Pancreas (tissue), 10 donors: ENCODE data around the gene ALDH4A1. TPM values are rescaled to one million over a fixed set of nuclear protein-coding genes. Genes with fewer than 3 reads are reported as not detected.

Experiments
- ATAC-seq, 4 donors: fragments of 200-7000 bp; cut with Tn5 transposase; one replicate each; pipeline versions ENCODE4 v1.8.0 to v1.9.1; 2020; ENCODE audit warnings: mild to moderate bottlenecking in 4 of 4, moderate library complexity in 4 of 4
- DNase-seq, 6 donors: peaks; one replicate each; pipeline ENCODE4 v3.0.0-alpha.2; 2020
- FAIRE-seq: peaks from 2 replicates; lab custom pipeline; 2012; peaks lifted over from hg19 to GRCh38; lab: Jason Lieb, UNC
- H3K27ac ChIP-seq, 4 donors: fragments of 200-600 bp; sonication (generic); 1 replicate in 3 of 4; 2 replicates in 1 of 4; pipeline versions ENCODE4 v1.5.0 to v1.8.0; 2020
- H3K27me3 ChIP-seq, 4 donors: fragments of 200-600 bp; one replicate each; pipeline ENCODE4 v1.8.0; 2021
- H3K36me3 ChIP-seq, 3 donors: fragments of 200-600 bp; sonication (generic) in 1 of 3; one replicate each; pipeline versions ENCODE4 v1.5.0 to v1.8.0; 2020 to 2021
- H3K4me1 ChIP-seq, 3 donors: fragments of 200-600 bp; one replicate each; pipeline ENCODE4 v1.8.0; 2021
- H3K4me3 ChIP-seq, 4 donors: fragments of 200-600 bp; sonication (generic) in 2 of 4; one replicate each; pipeline versions ENCODE4 v1.5.0 to v1.8.0; 2020 to 2021
- H3K9me3 ChIP-seq, 4 donors: fragments of 200-600 bp; one replicate each; pipeline ENCODE4 v1.8.0; 2021
- WGBS, 2 donors: extraction: QIAGEN DNeasy Blood & Tissue Kit; methylation state at CpG; one replicate each; pipeline ENCODE4 v1.1.7; 2013; 5-methylcytosine and 5-hydroxymethylcytosine counted together
- intact Hi-C, 3 donors: fragments of 100-400 bp; cut with DNase I; formaldehyde crosslinking; loops; one replicate each; pipeline versions ENCODE4 v1.11.1 to v1.14.2; 2022
- polyA plus RNA-seq, 2 donors: library from polyadenylated mRNA; stranded (reverse); fragments of 200-250 nt; gene quantifications; one replicate each; pipeline ENCODE4 v1.2.3, GENCODE V29; 2013
- total RNA-seq, 6 donors: library from RNA; stranded (reverse); fragmentation: NEBNext Ultra II Directional in 4 of 6; extraction: Animal tissue kit (Norgen Biotek cat#: 25700) in 4 of 6; gene quantifications; one replicate each; pipeline versions ENCODE4 v1.2.1 to v1.2.4, GENCODE V29; 2021 to 2023
- TF ChIP-seq, protein P1 (sequence below), 4 donors: fragments of 200-600 bp; sonication (generic) in 3 of 4; IDR thresholded peaks; one replicate each; pipeline versions ENCODE4 v1.5.0 to v1.8.0; 2021; ENCODE audit warnings: antibody characterized with exemption in 4 of 4
- donor health status: healthy with polysubstance abuse.
- donor health status: DM: no; HTN: no; CAD: no; lungs with moderate emphysema.
- donor health status: DM: no; HTN: no; CAD: no.
- donor health status: control.
- donor health status: control.
- donor health status: Bipolar disorder and iron deficiency.
- donor health status: DM: yes; HTN: yes; CAD: no.
- donor health status: DM: no; HTN: no; CAD: no.
- donor health status: DM: no; HTN: no; CAD: no.
- donor health status: DM: yes; HTN: yes; CAD: no.

The ALDH4A1 gene
- total and polyA plus RNA-seq, 8 donors, result 1.4 to 7.6 (median 4.4) TPM

DNA sequence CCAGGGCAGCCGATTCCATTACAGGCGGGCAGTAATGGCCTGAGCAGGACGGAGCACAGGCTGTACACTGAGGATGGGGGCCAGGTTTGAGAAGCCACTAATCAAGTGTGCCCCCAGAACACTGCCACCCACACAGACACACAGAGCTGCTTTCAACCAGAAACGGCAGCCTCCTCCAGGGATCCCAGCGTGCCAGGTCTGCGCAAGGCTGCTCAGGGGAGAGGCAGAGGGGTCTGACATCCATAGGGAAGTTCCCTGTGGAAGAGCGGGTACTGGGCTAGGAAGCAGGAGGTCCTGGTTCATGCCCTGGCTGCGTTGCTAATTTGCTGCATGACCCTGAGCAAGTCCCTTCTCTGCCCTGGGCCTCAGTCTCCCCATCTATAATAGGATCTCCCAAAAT is 26.1 kb upstream of the ALDH4A1 start:
- TF ChIP-seq, protein P1, sequence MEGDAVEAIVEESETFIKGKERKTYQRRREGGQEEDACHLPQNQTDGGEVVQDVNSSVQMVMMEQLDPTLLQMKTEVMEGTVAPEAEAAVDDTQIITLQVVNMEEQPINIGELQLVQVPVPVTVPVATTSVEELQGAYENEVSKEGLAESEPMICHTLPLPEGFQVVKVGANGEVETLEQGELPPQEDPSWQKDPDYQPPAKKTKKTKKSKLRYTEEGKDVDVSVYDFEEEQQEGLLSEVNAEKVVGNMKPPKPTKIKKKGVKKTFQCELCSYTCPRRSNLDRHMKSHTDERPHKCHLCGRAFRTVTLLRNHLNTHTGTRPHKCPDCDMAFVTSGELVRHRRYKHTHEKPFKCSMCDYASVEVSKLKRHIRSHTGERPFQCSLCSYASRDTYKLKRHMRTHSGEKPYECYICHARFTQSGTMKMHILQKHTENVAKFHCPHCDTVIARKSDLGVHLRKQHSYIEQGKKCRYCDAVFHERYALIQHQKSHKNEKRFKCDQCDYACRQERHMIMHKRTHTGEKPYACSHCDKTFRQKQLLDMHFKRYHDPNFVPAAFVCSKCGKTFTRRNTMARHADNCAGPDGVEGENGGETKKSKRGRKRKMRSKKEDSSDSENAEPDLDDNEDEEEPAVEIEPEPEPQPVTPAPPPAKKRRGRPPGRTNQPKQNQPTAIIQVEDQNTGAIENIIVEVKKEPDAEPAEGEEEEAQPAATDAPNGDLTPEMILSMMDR (IDR thresholded peaks at IDR 0.05), result no peak
- Histone ChIP-seq H3K27me3 (no peaks in the 10 kb centered on the region), H3K36me3 (no peaks in the 10 kb centered on the region), H3K27ac (peak overlapping the region in 1 of 4 donors; percentile 76), H3K4me1 (peaks cover 12 to 45% (median 21%) of the 10 kb centered on the region in 3 donors), H3K9me3 (no peaks in the 10 kb centered on the region), H3K4me3 (no peak overlapping the region)
- intact Hi-C loops, result no loop called here
- ATAC-seq (no peak), DNase-seq (no peak), FAIRE-seq (no peak)
- 69 to 70% methylated on average over 8 of the region's 8 CpGs for WGBS, 2 donors

DNA sequence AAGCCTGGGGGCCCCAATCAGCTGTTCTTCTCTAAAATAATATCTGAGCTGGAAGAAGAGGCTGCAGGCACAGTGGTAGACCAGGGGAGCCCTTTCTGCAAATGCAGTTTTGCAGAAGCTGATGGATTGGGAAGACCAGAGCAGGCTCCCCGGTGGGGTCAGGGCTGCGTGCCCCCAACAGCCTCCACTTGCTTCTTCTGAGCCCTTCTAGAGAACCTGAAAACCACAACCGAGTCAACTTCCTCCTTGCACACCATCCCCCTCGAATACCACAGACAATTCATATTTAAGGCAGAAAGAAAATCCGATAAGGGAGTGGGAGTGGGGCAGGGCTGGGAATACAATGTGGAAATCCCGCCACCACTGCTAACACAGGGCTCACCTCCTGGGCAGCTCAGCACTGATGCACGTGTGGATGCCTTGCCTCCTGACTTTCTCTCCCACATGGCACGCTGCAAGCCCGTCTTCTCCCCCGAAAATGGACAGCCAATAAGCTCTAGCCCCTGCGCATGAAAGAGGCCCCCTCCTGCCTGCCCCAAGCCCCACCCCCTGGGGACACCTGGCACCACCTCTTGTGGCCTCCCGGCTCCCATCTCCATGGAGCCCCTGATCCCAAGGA is 25.4 kb upstream of the ALDH4A1 start:
- DNase-seq, result peak in 1 of 6 donors; percentile 44

DNA sequence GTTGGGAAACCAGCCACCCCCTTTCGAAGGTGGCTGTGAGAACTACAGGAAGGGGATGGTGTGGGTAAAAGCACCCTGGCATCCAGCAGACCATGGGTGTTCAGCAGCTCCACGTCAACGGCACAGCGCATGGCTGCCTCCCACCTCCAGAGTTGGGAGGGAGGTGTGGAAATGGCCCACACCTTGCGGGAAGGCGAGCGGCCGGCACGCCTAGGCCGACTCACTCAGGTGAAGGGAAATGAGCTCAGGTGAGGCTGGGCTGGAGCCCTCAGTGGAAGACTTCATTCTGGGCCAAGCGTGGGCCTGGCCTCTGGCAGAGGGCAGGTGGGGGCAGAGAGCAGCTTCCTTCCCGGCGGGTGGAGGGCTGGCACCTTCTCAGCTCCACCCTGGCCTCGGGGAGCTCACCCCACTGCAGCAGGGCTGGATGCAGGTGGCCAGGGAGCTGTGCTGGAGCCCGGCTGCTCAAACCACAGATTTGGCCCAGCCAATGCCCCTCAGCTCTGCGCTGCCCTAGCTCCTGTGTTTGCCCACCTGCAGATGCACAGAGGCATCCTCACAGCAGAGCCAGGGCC is 24.8 kb upstream of the ALDH4A1 start:
- no peaks in the 10 kb centered on the region for H3K36me3 ChIP-seq
- TF ChIP-seq, protein P1 (IDR thresholded peaks at IDR 0.05), result no peak
- ATAC-seq (peak in 2 of 4 donors; percentile 3 to 4), DNase-seq (peak in 1 of 6 donors; percentile 69), FAIRE-seq (no peak)
- no peaks in the 10 kb centered on the region for H3K9me3 ChIP-seq
- intact Hi-C loops, result no loop called here
- peak overlapping the region in 3 of 4 donors; percentile 46 to 76 (median 69) for H3K27ac ChIP-seq
- H3K4me1 ChIP-seq, result peaks cover 20 to 46% (median 26%) of the 10 kb centered on the region in 3 donors
- 60 to 73% methylated on average over 15 to 16 of the region's 16 CpGs for WGBS, 2 donors
- no peaks in the 10 kb centered on the region for H3K27me3 ChIP-seq
- no peak overlapping the region for H3K4me3 ChIP-seq

More for the DNA sequence above, 25.4 kb upstream of the ALDH4A1 start:
- H3K27ac ChIP-seq, result peak overlapping the region in 3 of 4 donors; percentile 46 to 76 (median 69)
- H3K4me1 ChIP-seq, result peaks cover 16 to 48% (median 27%) of the 10 kb centered on the region in 3 donors
- no peaks in the 10 kb centered on the region for H3K9me3 ChIP-seq
- H3K36me3 ChIP-seq, result no peaks in the 10 kb centered on the region
- 60 to 64% methylated on average over 12 of the region's 12 CpGs for WGBS, 2 donors
- ATAC-seq (peak in 1 of 4 donors; percentile 13), FAIRE-seq (no peak)
- intact Hi-C loops, result no loop called here
- no peaks in the 10 kb centered on the region for H3K27me3 ChIP-seq
- H3K4me3 ChIP-seq, result no peak overlapping the region
- TF ChIP-seq, protein P1 (IDR thresholded peaks at IDR 0.05), result no peak

DNA sequence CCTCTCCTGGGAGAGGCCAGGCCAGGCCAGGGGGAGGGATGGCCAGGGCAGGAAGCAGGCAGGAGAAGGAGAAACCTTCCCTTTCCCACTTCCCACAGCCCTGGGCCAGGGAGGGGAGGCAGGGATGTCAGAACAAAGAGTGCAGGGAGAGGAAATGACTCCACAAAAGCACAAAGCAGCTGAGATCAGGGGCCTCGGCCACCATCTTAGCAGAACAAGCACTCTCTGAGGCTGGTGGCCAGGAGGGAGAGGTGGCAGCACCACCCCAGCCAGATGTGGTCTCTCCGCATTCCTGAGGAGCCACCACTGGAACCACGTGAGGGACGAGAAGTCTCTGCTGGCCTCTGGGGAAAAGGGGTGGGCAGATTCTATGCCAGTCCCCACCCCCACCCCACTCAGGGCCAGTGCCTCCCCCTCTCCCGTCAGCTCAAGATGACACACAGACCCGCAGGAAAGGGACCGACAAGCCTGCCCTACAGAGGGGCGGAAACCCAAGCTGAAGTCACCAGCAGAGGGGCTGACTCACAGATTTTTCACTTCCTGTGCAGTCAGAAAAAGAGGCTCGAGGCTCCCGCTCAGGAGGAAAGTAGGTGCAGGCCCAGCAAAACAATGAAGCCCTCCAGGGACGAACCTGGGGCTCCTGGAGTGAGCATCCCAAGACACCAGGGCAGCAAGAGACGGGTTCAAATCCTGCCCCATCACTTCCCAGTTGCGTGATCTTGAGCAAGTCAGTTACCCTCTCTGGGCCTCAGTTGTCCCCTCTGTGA is 24.1 kb upstream of the ALDH4A1 start:
- DNase-seq, result peak in 2 of 6 donors; percentile 42 to 50
- 74 to 81% methylated on average over 13 of the region's 13 CpGs for WGBS, 2 donors
- Histone ChIP-seq H3K4me1 (peaks cover 14 to 40% (median 27%) of the 10 kb centered on the region in 3 donors), H3K27ac (peak overlapping the region in 3 of 4 donors; percentile 46 to 76 (median 69)), H3K9me3 (no peaks in the 10 kb centered on the region), H3K27me3 (no peaks in the 10 kb centered on the region), H3K36me3 (no peaks in the 10 kb centered on the region), H3K4me3 (no peak overlapping the region)
- FAIRE-seq, result no peak
- ATAC-seq, result peak in 3 of 4 donors; percentile 18 to 63 (median 48)
- intact Hi-C loops, result no loop called here
- TF ChIP-seq, protein P1 (IDR thresholded peaks at IDR 0.05), result no peak
